BJ (cell line): ENCODE measurements around the gene RUFY3. TPM values are rescaled to one million over a fixed set of nuclear protein-coding genes. Genes with fewer than 3 reads are reported as not detected.

ENCODE experiments used
- CTCF ChIA-PET: fragments of 350-600 bp; formaldehyde crosslinking; extraction: SDS; loops from one replicate; lab custom pipeline; 2021; ENCODE audit warnings: antibody characterized with exemption, inconsistent platforms; lab: Yijun Ruan, JAX
- POLR2A ChIA-PET: fragments of 300-600 bp; sonication (Branson Sonifier 250); formaldehyde crosslinking; extraction: SDS; loops from one replicate; lab custom pipeline; 2021; ENCODE audit warnings: antibody characterized with exemption; lab: Charles Lee
- DNase-seq: peaks from one replicate; pipeline ENCODE4 v3.0.0-alpha.2; 2011; ENCODE audit warnings: low read depth
- H3K27me3 ChIP-seq: 2 replicates; pipeline ENCODE4 v1.6.0; 2011; ENCODE audit warnings: low read length; ENCODE audit not compliant: control insufficient read depth, insufficient read depth
- H3K36me3 ChIP-seq: 2 replicates; pipeline ENCODE4 v1.5.1; 2011; ENCODE audit warnings: low read length; ENCODE audit not compliant: control insufficient read depth, insufficient read depth
- H3K4me3 ChIP-seq: 2 replicates; pipeline ENCODE4 v1.5.1; 2011; ENCODE audit warnings: low read depth, mild to moderate bottlenecking, control low read depth, low read length
- polyA plus RNA-seq: library from polyadenylated mRNA; depleted of rRNA; stranded (reverse); fragments of >200 nt; gene quantifications from 2 replicates; pipeline ENCODE4 v1.2.3, GENCODE V29; 2011
- TF ChIP-seq, protein P1 (sequence below): IDR thresholded peaks from 2 replicates; pipeline ENCODE4 v1.5.1; 2011; ENCODE audit warnings: low read depth, mild to moderate bottlenecking, control low read depth, inconsistent platforms, low read length, moderate library complexity; ENCODE audit not compliant: insufficient read depth

RUFY3 gene
- polyA plus RNA-seq, 1 experiment, result 22.8 TPM

DNA sequence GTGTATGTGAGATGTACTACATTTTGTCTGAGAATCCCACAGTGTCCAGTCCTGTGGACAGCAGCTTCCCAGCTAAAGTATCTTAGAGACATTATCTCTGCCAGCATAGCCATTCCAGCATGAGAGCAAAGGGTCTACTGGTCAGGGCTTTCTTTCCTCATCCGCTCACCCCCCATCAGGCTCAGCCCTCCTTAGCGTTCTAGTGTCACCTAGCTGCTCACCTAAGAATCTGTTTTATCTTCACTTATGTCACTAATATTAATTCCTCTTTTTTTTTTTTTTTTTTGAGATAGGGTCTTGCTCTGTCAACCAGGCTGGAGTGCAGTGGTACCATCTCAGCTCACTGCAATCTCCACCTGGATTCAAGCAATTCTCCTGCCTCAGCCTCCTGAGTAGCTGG lies 15.6 kb downstream of the RUFY3 start:
- ChIA-PET POLR2A (no interaction called here), CTCF (interaction anchor here (1.3 kb wide), 1 partner anchor 98 kb away, joined by 6 read pairs; no protein-coding TSS in a partner anchor)
- Histone ChIP-seq H3K27me3 (no peaks in the 10 kb centered on the region), H3K4me3 (no peak overlapping the region), H3K36me3 (no peaks in the 10 kb centered on the region)
- TF ChIP-seq, protein P1, sequence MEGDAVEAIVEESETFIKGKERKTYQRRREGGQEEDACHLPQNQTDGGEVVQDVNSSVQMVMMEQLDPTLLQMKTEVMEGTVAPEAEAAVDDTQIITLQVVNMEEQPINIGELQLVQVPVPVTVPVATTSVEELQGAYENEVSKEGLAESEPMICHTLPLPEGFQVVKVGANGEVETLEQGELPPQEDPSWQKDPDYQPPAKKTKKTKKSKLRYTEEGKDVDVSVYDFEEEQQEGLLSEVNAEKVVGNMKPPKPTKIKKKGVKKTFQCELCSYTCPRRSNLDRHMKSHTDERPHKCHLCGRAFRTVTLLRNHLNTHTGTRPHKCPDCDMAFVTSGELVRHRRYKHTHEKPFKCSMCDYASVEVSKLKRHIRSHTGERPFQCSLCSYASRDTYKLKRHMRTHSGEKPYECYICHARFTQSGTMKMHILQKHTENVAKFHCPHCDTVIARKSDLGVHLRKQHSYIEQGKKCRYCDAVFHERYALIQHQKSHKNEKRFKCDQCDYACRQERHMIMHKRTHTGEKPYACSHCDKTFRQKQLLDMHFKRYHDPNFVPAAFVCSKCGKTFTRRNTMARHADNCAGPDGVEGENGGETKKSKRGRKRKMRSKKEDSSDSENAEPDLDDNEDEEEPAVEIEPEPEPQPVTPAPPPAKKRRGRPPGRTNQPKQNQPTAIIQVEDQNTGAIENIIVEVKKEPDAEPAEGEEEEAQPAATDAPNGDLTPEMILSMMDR, result no peak
- DNase-seq, result no peak

DNA sequence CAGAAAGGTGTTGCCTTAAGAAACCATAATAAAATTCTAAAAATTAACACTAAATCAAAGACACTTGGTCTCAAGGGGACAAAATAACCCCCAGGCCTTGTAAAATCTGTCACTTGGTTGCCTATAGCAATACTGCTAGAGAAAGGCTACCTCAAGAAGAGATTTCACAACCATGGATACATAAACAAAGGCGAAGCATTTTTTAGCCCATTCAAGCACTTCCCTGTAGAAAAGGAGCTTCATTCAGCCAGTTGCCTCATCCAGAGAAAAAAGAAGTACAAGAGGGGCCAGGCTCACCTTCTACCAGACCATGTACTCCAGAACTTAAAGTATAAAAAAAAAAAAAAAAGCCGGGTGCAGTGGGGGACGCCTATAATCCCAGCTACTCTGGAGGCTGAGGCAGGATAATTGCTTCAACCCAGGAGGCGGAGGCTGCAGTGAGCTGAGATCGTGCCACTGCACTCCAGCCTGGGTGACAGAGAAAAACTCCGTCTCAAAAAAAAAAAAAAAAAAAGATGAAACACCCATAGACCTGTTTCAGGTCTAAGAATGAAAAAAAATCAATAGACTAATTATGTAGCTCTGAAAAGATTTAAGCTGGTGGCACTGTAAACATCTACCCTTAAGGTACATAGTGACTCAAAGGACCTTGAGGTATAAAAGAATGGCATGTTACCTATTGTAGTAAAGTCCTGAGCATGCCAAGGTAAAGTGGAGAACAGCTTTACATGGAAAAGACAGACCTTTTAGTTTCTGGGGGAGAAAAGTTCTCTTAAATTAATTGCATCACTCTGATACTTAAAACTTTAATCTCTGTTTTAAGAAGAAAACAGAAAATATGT lies 18.0 kb downstream of the RUFY3 start:
- no peaks in the 10 kb centered on the region for H3K27me3 ChIP-seq
- TF ChIP-seq, protein P1, result no peak
- ChIA-PET POLR2A (no interaction called here), CTCF (no interaction called here)
- DNase-seq, result no peak
- no peaks in the 10 kb centered on the region for H3K36me3 ChIP-seq
- H3K4me3 ChIP-seq, result no peak overlapping the region

DNA sequence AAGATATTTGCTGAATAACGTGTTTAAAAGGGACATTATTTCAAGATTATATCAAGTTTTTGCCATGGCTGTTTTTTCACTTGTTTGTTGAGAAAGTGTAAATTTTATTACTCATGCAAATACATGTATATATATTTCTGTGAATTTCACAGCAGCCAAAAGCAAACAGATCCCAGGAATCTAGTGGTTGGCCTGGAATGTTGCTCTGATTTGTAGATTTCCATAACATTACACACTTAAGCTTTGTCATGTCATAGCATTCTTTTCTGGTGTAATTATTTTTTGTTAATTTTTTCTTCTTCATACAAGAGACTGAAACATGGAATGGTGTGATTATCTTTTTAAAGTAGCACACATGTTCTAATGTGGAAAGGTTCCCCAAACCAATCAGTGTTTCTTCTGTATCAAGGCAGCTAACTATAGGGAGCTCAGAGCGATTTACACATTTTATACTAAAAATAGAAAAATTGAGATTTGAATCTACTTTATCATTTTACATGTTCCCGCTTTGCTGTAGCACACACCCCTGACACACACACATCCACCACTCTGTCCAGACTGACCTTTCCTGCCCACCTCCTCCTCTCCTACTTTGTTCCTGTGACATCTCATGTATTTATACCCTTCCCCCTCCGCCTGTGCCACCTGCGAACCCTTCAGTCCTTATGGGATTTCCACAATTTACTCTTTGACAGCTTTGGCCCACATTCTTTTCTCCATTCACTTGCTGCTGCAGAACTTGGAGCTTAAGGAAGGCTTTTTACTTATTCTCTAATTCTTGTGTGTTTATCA lies 20.3 kb downstream of the RUFY3 start:
- no peak overlapping the region for H3K4me3 ChIP-seq
- DNase-seq, result no peak
- H3K27me3 ChIP-seq, result no peaks in the 10 kb centered on the region
- POLR2A ChIA-PET, result interaction anchor here (0.6 kb wide), 1 partner anchor 267 kb away, joined by 3 read pairs; no protein-coding TSS in a partner anchor
- TF ChIP-seq, protein P1, result no peak
- no peaks in the 10 kb centered on the region for H3K36me3 ChIP-seq
- CTCF ChIA-PET, result interaction anchor here (1.3 to 2.0 kb wide), 2 partner anchors 8 to 20 kb away, joined by 4 to 5 read pairs; partner anchors contain the start of gene RUFY3

DNA sequence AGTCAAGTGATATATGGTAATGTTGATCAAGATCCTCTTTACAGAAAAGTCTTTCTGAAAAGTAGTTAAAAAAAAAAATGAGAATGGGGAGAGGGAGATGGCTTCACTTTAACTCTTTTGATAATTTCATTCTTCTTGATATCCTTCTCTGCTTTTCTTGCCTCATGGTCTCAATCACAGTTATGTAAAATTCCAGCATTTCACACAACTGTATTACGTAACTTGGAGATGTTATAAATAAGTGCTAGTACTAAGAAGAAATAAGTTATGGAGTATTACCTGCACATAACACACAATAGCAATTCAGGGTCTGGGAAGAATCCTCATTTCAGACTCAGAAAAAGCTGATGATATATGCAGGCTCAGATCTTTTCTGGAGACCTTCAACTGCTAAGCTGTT lies 22.0 kb downstream of the RUFY3 start:
- Histone ChIP-seq H3K4me3 (no peak overlapping the region), H3K36me3 (no peaks in the 10 kb centered on the region), H3K27me3 (no peaks in the 10 kb centered on the region)
- TF ChIP-seq, protein P1, result no peak
- CTCF ChIA-PET, result interaction anchor here (0.6 to 0.8 kb wide), 2 partner anchors 23 to 44 kb away, joined by 3 read pairs; no protein-coding TSS in a partner anchor
- POLR2A ChIA-PET, result no interaction called here
- DNase-seq, result no peak
